ENCODE results near the gene ZBTB20. TPM values are rescaled to one million over a fixed set of nuclear protein-coding genes. Genes with fewer than 3 reads are reported as not detected.

The ZBTB20 gene
- total and polyA plus RNA-seq, 2 of the 4 experiments (the other 2 are of a cell fraction): 0.75 to 14.7 TPM

DNA sequence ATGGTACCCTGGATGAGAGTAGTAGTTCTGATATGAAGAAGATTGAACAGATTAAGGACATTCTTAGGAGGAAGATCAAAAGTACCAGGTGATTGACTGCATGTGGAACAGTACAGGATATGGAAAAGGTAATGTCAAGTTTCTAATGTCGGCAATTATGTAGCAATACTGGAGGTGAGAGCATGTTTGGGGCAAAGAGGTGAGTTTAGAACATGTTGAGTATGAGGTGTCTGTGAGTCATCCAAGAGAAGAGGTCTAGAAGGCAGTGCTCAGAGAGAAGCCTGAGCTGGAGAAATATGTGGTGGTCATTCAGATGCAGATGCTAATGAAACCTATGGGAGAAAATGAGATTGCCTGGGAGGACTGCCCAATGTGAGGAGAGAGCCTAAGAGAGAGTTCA is 305.6 kb downstream of the ZBTB20 start:
- Histone ChIP-seq H2AK9ac (replicated peaks; ENCODE audit: low read depth, low read length, poor library complexity) (no peak overlapping the region), H4K91ac (ENCODE audit: insufficient read depth, low read depth, low read length) (no peak overlapping the region), H3K27ac (ENCODE audit: insufficient read depth, low read length) (no peak overlapping the region), H3K4me2 (ENCODE audit: low read depth, low read length) (no peak overlapping the region), H2AK5ac (ENCODE audit: low read depth, low read length) (no peak overlapping the region), H3K36me3 (ENCODE audit: control insufficient read depth, insufficient read depth, low read length) (no peaks in the 10 kb centered on the region), H3K56ac (ENCODE audit: extremely low read depth, insufficient read depth, low read length) (no peak overlapping the region), H3K18ac (ENCODE audit: low read depth, low read length) (no peak overlapping the region), H3K79me1 (ENCODE audit: low read depth in 1 of 2, low read length in 2 of 2) (0 out of 4 replicates have a peak, but pooled peaks cover 0 to 4% of the 10 kb centered on the region in 2 experiments), H3K27me3 (ENCODE audit: control insufficient read depth, insufficient read depth, low read length) (no peaks in the 10 kb centered on the region), H2BK15ac (ENCODE audit: low read depth, low read length) (no peak overlapping the region), H3K4me1 (ENCODE audit: control insufficient read depth, insufficient read depth, low read length) (peaks cover 8% of the 10 kb centered on the region), H2BK5ac (ENCODE audit: low read depth, low read length, poor library complexity, severe bottlenecking) (no peak overlapping the region), H3K4me3 (ENCODE audit: insufficient read depth, low read depth, low read length) (no peak overlapping the region), H4K8ac (ENCODE audit: low read depth in 2 of 2, low read length in 2 of 2) (no peak overlapping the region), H4K5ac (ENCODE audit: low read depth, low read length) (no peak overlapping the region), H3K9me1 (ENCODE audit: insufficient read depth, low read length) (peaks cover 5% of the 10 kb centered on the region), H3K9me3 (ENCODE audit: control insufficient read depth, insufficient read depth, low read length) (no peaks in the 10 kb centered on the region), H3K9ac (ENCODE audit: low read depth, low read length) (no peak overlapping the region), H2AFZ (replicated peaks; ENCODE audit: low read length, poor library complexity) (no peak overlapping the region), H4K20me1 (ENCODE audit: insufficient read depth, low read length) (no peaks in the 10 kb centered on the region), H3K4ac (ENCODE audit: low read depth, low read length) (no peak overlapping the region), H2BK120ac (ENCODE audit: low read depth, low read length) (no peak overlapping the region), H3K14ac (replicated peaks; ENCODE audit: low read depth, low read length) (no peak overlapping the region), H2BK20ac (ENCODE audit: low read depth, low read length) (no peak overlapping the region), H3K23ac (ENCODE audit: low read depth, low read length) (no peak overlapping the region)
- intact Hi-C loops (cut with micrococcal nuclease) (loop anchor here (5.0 kb wide), 1 partner anchor 1431 kb away; no protein-coding TSS in a partner anchor), dilution Hi-C loops (cut with HindIII; ENCODE audit: low sequenced_read_pairs, unreplicated experiment) (no loop called here), in situ Hi-C loops (cut with MboI; ENCODE audit: low sequenced_read_pairs) (loop anchor here (25.0 kb wide), 2 partner anchors 846 to 971 kb away; no protein-coding TSS in a partner anchor)
- 86% methylated on average over 1 of the region's 1 CpG; no CpG with 5 or more reads in 1 of the 2 experiments for WGBS, 2 experiments (ENCODE audit: extremely low coverage in 2 of 2, insufficient read length in 1 of 2)
- ChIA-PET CTCF (no interaction called here), POLR2A (ENCODE audit: unreplicated experiment) (no interaction called here)
- TF ChIP-seq CEBPB (IDR thresholded peaks at IDR 0.05; ENCODE audit: low read depth, low read length): 0 out of 2 replicates have a peak, but pooled peaks have one; percentile 35
- no peak for TF ChIP-seq POLR2A (IDR thresholded peaks at IDR 0.05; ENCODE audit: low read depth, low read length)
- TF ChIP-seq RCOR1 (IDR thresholded peaks at IDR 0.05; ENCODE audit: insufficient replicate concordance, low read length): no peak
- DNase-seq (peak; percentile 20), ATAC-seq (ENCODE audit: low read depth) (no peak)
- BruUV-seq (replicated peaks): no TSS peak

Data from IMR-90 (cell line).